ENCODE data around the gene LARP1.

DNA sequence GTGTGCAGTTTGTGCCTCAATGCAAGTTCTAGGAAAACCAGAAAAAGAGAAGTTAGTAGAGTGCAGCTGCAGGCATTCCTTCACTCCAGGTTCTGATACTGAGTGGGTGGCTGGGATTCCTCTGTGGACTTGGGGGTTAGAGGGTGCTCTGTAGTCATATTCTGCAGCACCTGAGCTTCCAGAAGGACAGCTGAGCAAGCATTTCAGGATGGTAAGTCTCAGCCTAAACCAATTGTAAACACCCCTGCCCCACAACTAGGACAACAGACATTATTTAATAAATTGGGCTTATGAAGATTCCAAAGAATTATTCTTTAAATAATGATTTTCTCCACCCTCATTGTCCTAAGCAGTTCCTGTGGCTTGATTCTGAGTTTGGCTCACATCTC lies 86.1 kb downstream of the LARP1 start:
- TF ChIP-seq, protein P1, sequence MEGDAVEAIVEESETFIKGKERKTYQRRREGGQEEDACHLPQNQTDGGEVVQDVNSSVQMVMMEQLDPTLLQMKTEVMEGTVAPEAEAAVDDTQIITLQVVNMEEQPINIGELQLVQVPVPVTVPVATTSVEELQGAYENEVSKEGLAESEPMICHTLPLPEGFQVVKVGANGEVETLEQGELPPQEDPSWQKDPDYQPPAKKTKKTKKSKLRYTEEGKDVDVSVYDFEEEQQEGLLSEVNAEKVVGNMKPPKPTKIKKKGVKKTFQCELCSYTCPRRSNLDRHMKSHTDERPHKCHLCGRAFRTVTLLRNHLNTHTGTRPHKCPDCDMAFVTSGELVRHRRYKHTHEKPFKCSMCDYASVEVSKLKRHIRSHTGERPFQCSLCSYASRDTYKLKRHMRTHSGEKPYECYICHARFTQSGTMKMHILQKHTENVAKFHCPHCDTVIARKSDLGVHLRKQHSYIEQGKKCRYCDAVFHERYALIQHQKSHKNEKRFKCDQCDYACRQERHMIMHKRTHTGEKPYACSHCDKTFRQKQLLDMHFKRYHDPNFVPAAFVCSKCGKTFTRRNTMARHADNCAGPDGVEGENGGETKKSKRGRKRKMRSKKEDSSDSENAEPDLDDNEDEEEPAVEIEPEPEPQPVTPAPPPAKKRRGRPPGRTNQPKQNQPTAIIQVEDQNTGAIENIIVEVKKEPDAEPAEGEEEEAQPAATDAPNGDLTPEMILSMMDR (IDR thresholded peaks at IDR 0.05; ENCODE audit: low read depth, low read length, poor library complexity, severe bottlenecking): no peak
- TF ChIP-seq EZH2phosphoT487 (IDR thresholded peaks at IDR 0.05; ENCODE audit: borderline replicate concordance, low read length): no peak
